ENCODE data around the gene C4orf50.
"Not testable (repeated sequence)": the region's sequence is repeated elsewhere in the genome, so short reads cannot be mapped to it uniquely, and the experiment has no call there.

- TF ChIP-seq, protein P1, sequence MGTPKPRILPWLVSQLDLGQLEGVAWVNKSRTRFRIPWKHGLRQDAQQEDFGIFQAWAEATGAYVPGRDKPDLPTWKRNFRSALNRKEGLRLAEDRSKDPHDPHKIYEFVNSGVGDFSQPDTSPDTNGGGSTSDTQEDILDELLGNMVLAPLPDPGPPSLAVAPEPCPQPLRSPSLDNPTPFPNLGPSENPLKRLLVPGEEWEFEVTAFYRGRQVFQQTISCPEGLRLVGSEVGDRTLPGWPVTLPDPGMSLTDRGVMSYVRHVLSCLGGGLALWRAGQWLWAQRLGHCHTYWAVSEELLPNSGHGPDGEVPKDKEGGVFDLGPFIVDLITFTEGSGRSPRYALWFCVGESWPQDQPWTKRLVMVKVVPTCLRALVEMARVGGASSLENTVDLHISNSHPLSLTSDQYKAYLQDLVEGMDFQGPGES (IDR thresholded peaks at IDR 0.05) = not testable (repeated sequence)
- not testable (repeated sequence) for TF ChIP-seq BCL3 (IDR thresholded peaks at IDR 0.05; ENCODE audit: borderline replicate concordance, insufficient read depth, low read depth, low read length, poor library complexity, severe bottlenecking); RFX5 (IDR thresholded peaks at IDR 0.05; ENCODE audit: low read depth, low read length); CBFB (IDR thresholded peaks at IDR 0.05; ENCODE audit: low read depth); POLR2AphosphoS5 (IDR thresholded peaks at IDR 0.05; ENCODE audit: low read length); POLR2AphosphoS2 (IDR thresholded peaks at IDR 0.05; ENCODE audit: low read depth, low read length); RCOR1 (conservative IDR thresholded peaks at IDR 0.05; ENCODE audit: low read depth, low read length); TAF1 (IDR thresholded peaks at IDR 0.05; ENCODE audit: borderline replicate concordance, low read depth, low read length); SMAD1 (IDR thresholded peaks at IDR 0.05; ENCODE audit: low read depth, partially characterized antibody); POLR2A (IDR thresholded peaks at IDR 0.05; ENCODE audit: low read depth, low read length); RAD21 (IDR thresholded peaks at IDR 0.05; ENCODE audit: insufficient read depth, low read depth, low read length); SMARCA5 (IDR thresholded peaks at IDR 0.05)
- TF ChIP-seq, protein P2, sequence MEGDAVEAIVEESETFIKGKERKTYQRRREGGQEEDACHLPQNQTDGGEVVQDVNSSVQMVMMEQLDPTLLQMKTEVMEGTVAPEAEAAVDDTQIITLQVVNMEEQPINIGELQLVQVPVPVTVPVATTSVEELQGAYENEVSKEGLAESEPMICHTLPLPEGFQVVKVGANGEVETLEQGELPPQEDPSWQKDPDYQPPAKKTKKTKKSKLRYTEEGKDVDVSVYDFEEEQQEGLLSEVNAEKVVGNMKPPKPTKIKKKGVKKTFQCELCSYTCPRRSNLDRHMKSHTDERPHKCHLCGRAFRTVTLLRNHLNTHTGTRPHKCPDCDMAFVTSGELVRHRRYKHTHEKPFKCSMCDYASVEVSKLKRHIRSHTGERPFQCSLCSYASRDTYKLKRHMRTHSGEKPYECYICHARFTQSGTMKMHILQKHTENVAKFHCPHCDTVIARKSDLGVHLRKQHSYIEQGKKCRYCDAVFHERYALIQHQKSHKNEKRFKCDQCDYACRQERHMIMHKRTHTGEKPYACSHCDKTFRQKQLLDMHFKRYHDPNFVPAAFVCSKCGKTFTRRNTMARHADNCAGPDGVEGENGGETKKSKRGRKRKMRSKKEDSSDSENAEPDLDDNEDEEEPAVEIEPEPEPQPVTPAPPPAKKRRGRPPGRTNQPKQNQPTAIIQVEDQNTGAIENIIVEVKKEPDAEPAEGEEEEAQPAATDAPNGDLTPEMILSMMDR (IDR thresholded peaks at IDR 0.05 in 2 of 3, conservative IDR thresholded peaks at IDR 0.05 in 1 of 3; ENCODE audit: control insufficient read depth in 2 of 3, extremely low read depth in 1 of 3, insufficient read depth in 1 of 3, low read depth in 3 of 3, low read length in 3 of 3) = not testable (repeated sequence)
These were observed 71.6 kb downstream of the C4orf50 start for GRCh38 chr4:5946653-5947052.

Measured in GM12878 (cell line).